ENCODE data around the gene REC8.

DNA sequence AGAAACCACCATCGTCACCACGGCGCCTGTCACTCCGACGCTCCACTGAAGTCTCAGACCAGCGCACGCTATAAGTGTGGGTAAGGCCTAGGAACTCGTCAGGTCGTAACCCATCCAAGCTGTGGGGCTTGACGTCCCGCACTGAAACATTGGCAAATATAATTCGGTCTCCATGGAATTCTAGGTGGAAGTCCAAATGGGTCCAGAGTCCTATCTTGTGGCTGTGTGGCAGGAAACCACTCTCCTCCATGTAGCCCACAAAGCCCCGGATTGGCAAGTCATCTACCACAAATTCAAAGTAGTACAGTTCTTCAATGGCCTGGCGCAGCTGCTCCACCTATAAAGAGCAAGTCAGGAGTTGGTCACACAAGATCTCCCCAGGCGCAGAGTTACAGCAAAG is 21.1 kb downstream of the REC8 start:
- TF ChIP-seq, protein P1, sequence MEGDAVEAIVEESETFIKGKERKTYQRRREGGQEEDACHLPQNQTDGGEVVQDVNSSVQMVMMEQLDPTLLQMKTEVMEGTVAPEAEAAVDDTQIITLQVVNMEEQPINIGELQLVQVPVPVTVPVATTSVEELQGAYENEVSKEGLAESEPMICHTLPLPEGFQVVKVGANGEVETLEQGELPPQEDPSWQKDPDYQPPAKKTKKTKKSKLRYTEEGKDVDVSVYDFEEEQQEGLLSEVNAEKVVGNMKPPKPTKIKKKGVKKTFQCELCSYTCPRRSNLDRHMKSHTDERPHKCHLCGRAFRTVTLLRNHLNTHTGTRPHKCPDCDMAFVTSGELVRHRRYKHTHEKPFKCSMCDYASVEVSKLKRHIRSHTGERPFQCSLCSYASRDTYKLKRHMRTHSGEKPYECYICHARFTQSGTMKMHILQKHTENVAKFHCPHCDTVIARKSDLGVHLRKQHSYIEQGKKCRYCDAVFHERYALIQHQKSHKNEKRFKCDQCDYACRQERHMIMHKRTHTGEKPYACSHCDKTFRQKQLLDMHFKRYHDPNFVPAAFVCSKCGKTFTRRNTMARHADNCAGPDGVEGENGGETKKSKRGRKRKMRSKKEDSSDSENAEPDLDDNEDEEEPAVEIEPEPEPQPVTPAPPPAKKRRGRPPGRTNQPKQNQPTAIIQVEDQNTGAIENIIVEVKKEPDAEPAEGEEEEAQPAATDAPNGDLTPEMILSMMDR (conservative IDR thresholded peaks at IDR 0.05) = no peak
- TF ChIP-seq EZH2 (IDR thresholded peaks at IDR 0.05; ENCODE audit: low read depth) = no peak
